ENCODE data around the gene UTP11. TPM values are rescaled to one million over a fixed set of nuclear protein-coding genes. Genes with fewer than 3 reads are reported as not detected.

UTP11 gene
- total and polyA plus RNA-seq, 2 donors (not counting 3 experiments of a cell fraction or from before 2014, with no cell fraction given): 20.1 to 54.1 TPM

GRCh38 chr1:38000529-38001455, 11.7 kb upstream of the UTP11 start:
- peaks cover 9 to 14% of the 10 kb centered on the region in 2 experiments for H3K36me3 ChIP-seq (ENCODE audit: control insufficient read depth in 2 of 2, extremely low read depth in 1 of 2, insufficient read depth in 2 of 2, low read length in 2 of 2)
- peaks cover 63% of the 10 kb centered on the region for H3K4me1 ChIP-seq (ENCODE audit: control insufficient read depth, extremely low read depth, insufficient read depth, low read length)

More at GRCh38 chr1:38000529-38001455, 11.7 kb upstream of the UTP11 start:
- Histone ChIP-seq H2AFZ (ENCODE audit: low read depth, low read length) (peak overlapping the region; percentile 4), H3K4me3 (replicated peaks in 1 of 3; ENCODE audit: insufficient read depth in 1 of 3, low read depth in 1 of 3, low read length in 3 of 3) (peak overlapping the region in 1 of 3 experiments; percentile 20), H3K27me3 (ENCODE audit: control insufficient read depth in 2 of 2, insufficient read depth in 2 of 2, low read length in 2 of 2) (no peaks in the 10 kb centered on the region), H3K9me1 (replicated peaks; ENCODE audit: control insufficient read depth, extremely low read depth, insufficient read depth, low read length) (no peaks in the 10 kb centered on the region), H3K4me2 (ENCODE audit: insufficient read depth, low read length) (peak overlapping the region; percentile 66), H3K79me2 (ENCODE audit: control insufficient read depth, insufficient read depth, low read length) (peaks cover 44% of the 10 kb centered on the region), H3K27ac (ENCODE audit: insufficient read depth, low read depth, low read length) (peak overlapping the region; percentile 99), H3K9me3 (replicated peaks; ENCODE audit: control insufficient read depth, insufficient read depth, low read length) (no peaks in the 10 kb centered on the region), H4K20me1 (replicated peaks; ENCODE audit: control insufficient read depth, extremely low read depth, insufficient read depth, low read length) (no peaks in the 10 kb centered on the region), H3K9ac (replicated peaks; ENCODE audit: extremely low read depth, insufficient read depth, low read length) (peak overlapping the region; percentile 95)
- no peak for TF ChIP-seq MYC (IDR thresholded peaks at IDR 0.05; ENCODE audit: low read depth, low read length)
- TF ChIP-seq EZH2 (IDR thresholded peaks at IDR 0.05; ENCODE audit: borderline replicate concordance, low read depth, low read length, severe bottlenecking): no peak
- peak; percentile 34 for TF ChIP-seq POLR2AphosphoS5 (IDR thresholded peaks at IDR 0.05; ENCODE audit: insufficient read depth, low read depth, low read length)
- TF ChIP-seq MAX (IDR thresholded peaks at IDR 0.05; ENCODE audit: insufficient read depth, insufficient read length): no peak
- peak; percentile 60 for TF ChIP-seq FOS (IDR thresholded peaks at IDR 0.05; ENCODE audit: borderline replicate concordance, insufficient read depth, low read length)
- peak; percentile 78 for TF ChIP-seq JUN (IDR thresholded peaks at IDR 0.05; ENCODE audit: borderline replicate concordance, insufficient read depth, insufficient read length, low read depth)
- TF ChIP-seq CTCF (IDR thresholded peaks at IDR 0.05; ENCODE audit: extremely low read depth in 1 of 2, insufficient read depth in 1 of 2, low read depth in 1 of 2, low read length in 2 of 2): no peak
- TF ChIP-seq POLR2A (IDR thresholded peaks at IDR 0.05; ENCODE audit: low read depth, low read length): peak; percentile 16
- BruUV-seq (replicated peaks): TSS peak; percentile 79
- DNase-seq (ENCODE audit: low read depth, low spot score) (peak; percentile 86), FAIRE-seq (no peak)
- dilution Hi-C loops (cut with MboI; ENCODE audit: extremely low pct_ligation_motif_present, low sequenced_read_pairs): no loop called here
- CTCF ChIA-PET: interaction anchor here (1.0 to 1.8 kb wide), 8 partner anchors 9 to 26 kb away, joined by 3 to 11 read pairs (median 4); no protein-coding TSS in a partner anchor
- POLR2A ChIA-PET: interaction anchor here (0.5 to 2.8 kb wide), 5 partner anchors 10 to 15 kb away, joined by 3 to 14 read pairs (median 4); partner anchors contain the start of gene UTP11
- intact Hi-C loops (cut with micrococcal nuclease): loop anchor here (1.0 to 5.0 kb wide), 5 partner anchors 12 to 193 kb away; partner anchors contain the start of genes C1orf122, UTP11 and YRDC
